ENCODE data around the gene LHX2. TPM values are rescaled to one million over a fixed set of nuclear protein-coding genes. Genes with fewer than 3 reads are reported as not detected.
"Not testable (repeated sequence)": the region's sequence is repeated elsewhere in the genome, so short reads cannot be mapped to it uniquely, and the experiment has no call there.

Gene LHX2
- total RNA-seq, 2 donors from 2014 or later: not detected

DNA sequence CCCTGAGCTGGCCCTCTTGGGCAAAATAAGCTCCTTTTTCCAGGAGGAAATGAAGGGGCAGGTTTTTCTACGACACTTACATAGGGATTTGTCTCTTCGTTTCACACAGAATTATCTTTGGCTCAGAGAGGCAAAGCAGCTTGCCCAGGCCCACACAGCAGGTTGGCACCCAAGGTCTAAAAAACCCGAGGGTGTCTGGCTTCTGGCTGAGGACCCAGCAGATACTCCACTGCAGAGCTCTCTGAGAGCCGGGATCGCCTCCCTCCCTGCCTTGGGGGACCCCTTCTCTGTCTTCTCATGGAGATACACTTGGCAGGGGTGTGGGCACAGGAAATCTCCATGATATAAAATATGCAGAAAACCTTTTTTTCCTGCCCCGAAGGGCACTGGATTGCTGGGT lies 29.0 kb upstream of the LHX2 start:
- DNase-seq (ENCODE audit: low spot score) (no peak), ATAC-seq (ENCODE audit: insufficient number of reproducible peaks, low FRiP score, low read depth) (no peak)
- TF ChIP-seq, protein P1, sequence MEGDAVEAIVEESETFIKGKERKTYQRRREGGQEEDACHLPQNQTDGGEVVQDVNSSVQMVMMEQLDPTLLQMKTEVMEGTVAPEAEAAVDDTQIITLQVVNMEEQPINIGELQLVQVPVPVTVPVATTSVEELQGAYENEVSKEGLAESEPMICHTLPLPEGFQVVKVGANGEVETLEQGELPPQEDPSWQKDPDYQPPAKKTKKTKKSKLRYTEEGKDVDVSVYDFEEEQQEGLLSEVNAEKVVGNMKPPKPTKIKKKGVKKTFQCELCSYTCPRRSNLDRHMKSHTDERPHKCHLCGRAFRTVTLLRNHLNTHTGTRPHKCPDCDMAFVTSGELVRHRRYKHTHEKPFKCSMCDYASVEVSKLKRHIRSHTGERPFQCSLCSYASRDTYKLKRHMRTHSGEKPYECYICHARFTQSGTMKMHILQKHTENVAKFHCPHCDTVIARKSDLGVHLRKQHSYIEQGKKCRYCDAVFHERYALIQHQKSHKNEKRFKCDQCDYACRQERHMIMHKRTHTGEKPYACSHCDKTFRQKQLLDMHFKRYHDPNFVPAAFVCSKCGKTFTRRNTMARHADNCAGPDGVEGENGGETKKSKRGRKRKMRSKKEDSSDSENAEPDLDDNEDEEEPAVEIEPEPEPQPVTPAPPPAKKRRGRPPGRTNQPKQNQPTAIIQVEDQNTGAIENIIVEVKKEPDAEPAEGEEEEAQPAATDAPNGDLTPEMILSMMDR (IDR thresholded peaks at IDR 0.05): no peak
- no peaks in the 10 kb centered on the region for H3K27me3 ChIP-seq (replicated peaks; ENCODE audit: insufficient read depth)
- H3K4me1 ChIP-seq (ENCODE audit: control insufficient read depth in 1 of 2, low read depth in 2 of 2): no peaks in the 10 kb centered on the region
- H3K36me3 ChIP-seq: no peaks in the 10 kb centered on the region
- no peak overlapping the region for H3K27ac ChIP-seq
- H3K9me3 ChIP-seq: no peaks in the 10 kb centered on the region
- H3K4me3 ChIP-seq: no peak overlapping the region

DNA sequence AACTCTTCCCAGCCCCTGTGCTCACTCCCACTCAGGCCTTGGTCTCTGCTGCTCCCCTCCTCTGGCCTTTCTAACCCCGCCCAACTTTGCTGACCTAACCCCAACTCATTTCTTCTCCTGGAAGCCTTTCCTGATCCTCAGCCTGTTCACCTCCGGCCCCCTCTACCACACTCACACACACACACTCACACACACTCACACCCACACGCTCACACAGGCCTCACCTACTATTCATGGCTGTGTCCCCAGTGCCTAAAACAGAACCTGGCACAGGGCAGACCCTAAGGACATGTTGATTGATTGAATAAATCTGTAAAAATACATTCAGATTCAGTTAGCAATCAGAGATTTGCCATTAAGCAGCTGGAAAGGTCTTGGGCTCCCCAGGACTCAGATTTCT lies 28.5 kb upstream of the LHX2 start:
- Histone ChIP-seq H3K9me3 (no peaks in the 10 kb centered on the region), H3K4me3 (no peak overlapping the region), H3K27me3 (replicated peaks; ENCODE audit: insufficient read depth) (no peaks in the 10 kb centered on the region), H3K4me1 (ENCODE audit: control insufficient read depth in 1 of 2, low read depth in 2 of 2) (no peaks in the 10 kb centered on the region), H3K36me3 (no peaks in the 10 kb centered on the region), H3K27ac (no peak overlapping the region)
- TF ChIP-seq, protein P1 (IDR thresholded peaks at IDR 0.05): no peak
- no peak for ATAC-seq (ENCODE audit: insufficient number of reproducible peaks, low FRiP score, low read depth)
- DNase-seq (ENCODE audit: low spot score): no peak

DNA sequence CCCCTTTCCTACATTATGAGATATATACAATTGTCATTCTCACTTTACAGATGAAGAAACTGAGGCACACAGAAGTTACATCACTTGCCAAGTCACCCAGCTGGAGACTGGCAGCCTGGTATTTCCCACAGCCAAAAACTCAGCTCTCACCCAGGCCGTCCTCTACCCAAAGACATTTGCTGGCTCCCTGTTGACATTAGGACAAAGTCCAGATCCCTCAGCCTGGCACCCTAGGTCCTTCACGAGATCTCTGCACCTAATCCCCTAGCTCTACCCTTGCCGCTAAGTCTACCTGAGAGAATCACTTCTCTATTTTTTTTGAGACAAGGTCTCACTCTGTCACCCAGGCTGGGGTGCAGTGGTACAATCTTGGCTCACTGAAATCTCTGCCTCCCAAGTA lies 26.8 kb upstream of the LHX2 start:
- Histone ChIP-seq H3K4me1 (ENCODE audit: control insufficient read depth in 1 of 2, low read depth in 2 of 2) (no peaks in the 10 kb centered on the region), H3K27ac (no peak overlapping the region), H3K9me3 (no peaks in the 10 kb centered on the region), H3K27me3 (replicated peaks; ENCODE audit: insufficient read depth) (no peaks in the 10 kb centered on the region), H3K36me3 (no peaks in the 10 kb centered on the region), H3K4me3 (no peak overlapping the region)
- TF ChIP-seq, protein P1 (IDR thresholded peaks at IDR 0.05): no peak
- ATAC-seq (ENCODE audit: insufficient number of reproducible peaks, low FRiP score, low read depth) (no peak), DNase-seq (ENCODE audit: low spot score) (no peak)

DNA sequence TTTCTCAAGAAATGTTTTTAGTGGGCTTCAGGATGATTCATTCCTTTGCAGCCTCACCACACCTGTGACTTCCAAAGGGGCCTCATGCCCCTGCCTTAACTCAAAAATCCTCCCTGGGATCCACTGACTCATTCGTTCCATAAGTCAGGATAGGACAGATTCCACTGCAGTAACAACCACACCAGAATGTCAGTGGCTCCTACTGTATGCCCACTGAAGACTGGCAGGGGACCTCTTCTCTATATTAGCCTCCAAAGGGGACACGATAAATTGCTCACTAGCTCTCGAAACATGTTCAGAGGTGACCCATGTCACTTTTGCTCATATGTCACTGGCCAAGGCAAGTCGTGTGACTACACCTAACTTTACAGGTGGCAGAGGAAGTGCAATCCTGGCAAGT lies 25.7 kb upstream of the LHX2 start:
- Histone ChIP-seq H3K36me3 (no peaks in the 10 kb centered on the region), H3K9me3 (no peaks in the 10 kb centered on the region), H3K27ac (no peak overlapping the region), H3K27me3 (replicated peaks; ENCODE audit: insufficient read depth) (no peaks in the 10 kb centered on the region), H3K4me1 (ENCODE audit: control insufficient read depth in 1 of 2, low read depth in 2 of 2) (no peaks in the 10 kb centered on the region), H3K4me3 (no peak overlapping the region)
- ATAC-seq (ENCODE audit: insufficient number of reproducible peaks, low FRiP score, low read depth): no peak
- TF ChIP-seq, protein P1 (IDR thresholded peaks at IDR 0.05): no peak
- DNase-seq (ENCODE audit: low spot score): no peak

DNA sequence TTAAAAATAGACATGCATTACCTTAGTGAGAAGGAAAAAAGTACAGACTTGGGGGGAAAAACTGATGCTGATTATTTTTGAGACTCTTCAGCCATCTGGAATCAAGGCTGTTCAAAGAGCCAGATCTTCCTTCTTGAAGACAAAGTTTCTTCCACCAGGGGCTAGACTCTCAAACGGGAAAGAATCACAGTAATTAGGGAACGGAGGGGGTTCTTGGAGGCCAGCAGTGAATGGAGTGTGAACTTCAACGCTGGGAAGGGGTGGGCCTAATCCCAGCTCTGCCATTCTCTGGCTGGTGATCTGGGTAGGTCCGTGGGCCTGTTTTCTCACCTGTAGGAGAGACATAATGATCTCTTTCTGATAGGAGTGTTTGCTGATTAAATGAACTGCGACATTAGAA lies 21.1 kb upstream of the LHX2 start:
- Histone ChIP-seq H3K36me3 (no peaks in the 10 kb centered on the region), H3K9me3 (no peaks in the 10 kb centered on the region), H3K27me3 (replicated peaks; ENCODE audit: insufficient read depth) (no peaks in the 10 kb centered on the region), H3K27ac (no peak overlapping the region), H3K4me3 (no peak overlapping the region), H3K4me1 (ENCODE audit: control insufficient read depth in 1 of 2, low read depth in 2 of 2) (no peaks in the 10 kb centered on the region)
- no peak for DNase-seq (ENCODE audit: low spot score)
- TF ChIP-seq, protein P1 (IDR thresholded peaks at IDR 0.05): no peak
- no peak for ATAC-seq (ENCODE audit: insufficient number of reproducible peaks, low FRiP score, low read depth)

DNA sequence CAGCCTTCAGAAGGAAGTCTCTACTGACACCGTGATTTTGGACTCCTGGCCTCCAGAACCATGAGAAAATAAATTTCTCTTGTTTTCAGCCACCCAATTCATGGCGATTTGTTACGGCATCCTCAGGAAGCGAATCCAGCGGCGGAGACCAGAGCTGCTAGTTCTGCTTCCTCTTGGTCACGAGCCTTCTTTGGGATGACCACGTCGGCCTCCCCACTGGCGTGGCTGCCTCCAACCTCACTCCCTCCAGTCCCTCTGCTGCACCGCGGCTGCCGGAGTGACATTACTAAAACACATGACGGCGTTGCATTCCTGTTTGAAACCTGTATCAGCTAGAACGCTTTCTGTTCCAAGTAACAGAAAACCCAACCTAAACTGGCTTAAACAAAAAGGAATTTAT lies 18.9 kb upstream of the LHX2 start:
- not testable (repeated sequence) for H3K4me3 ChIP-seq; H3K4me1 ChIP-seq (ENCODE audit: control insufficient read depth in 1 of 2, low read depth in 2 of 2); H3K27ac ChIP-seq; H3K27me3 ChIP-seq (replicated peaks; ENCODE audit: insufficient read depth); H3K36me3 ChIP-seq; H3K9me3 ChIP-seq; ATAC-seq (ENCODE audit: insufficient number of reproducible peaks, low FRiP score, low read depth); DNase-seq (ENCODE audit: low spot score)

Measured in thoracic aorta (tissue), 2 donors.